Liver (tissue), 9 donors: Measurements from ENCODE around the gene TTC9C. TPM values are rescaled to one million over a fixed set of nuclear protein-coding genes. Genes with fewer than 3 reads are reported as not detected.

ENCODE experiments used
- DNase-seq: peaks from one replicate; pipeline ENCODE4 v3.0.0-alpha.2; 2017; ENCODE audit warnings: low spot score
- H3K27ac ChIP-seq, 2 donors: one replicate each; pipeline ENCODE4 v1.7.0; 2013; ENCODE audit warnings: inconsistent platforms in 2 of 2, low read length in 2 of 2, control low read depth in 1 of 2, low read depth in 1 of 2, mild to moderate bottlenecking in 1 of 2
- H3K27me3 ChIP-seq, 4 donors: one replicate each; pipeline versions ENCODE4 v1.6.1 to v1.7.0; 2013; ENCODE audit warnings: low read length in 3 of 4, inconsistent platforms in 1 of 4, mild to moderate bottlenecking in 1 of 4, moderate library complexity in 1 of 4; ENCODE audit not compliant: control insufficient read depth in 4 of 4, insufficient read depth in 4 of 4
- H3K36me3 ChIP-seq, 4 donors: one replicate each; pipeline versions ENCODE4 v1.6.1 to v1.7.0; 2013; ENCODE audit warnings: low read length in 3 of 4, mild to moderate bottlenecking in 3 of 4, low read depth in 1 of 4, moderate library complexity in 1 of 4; ENCODE audit not compliant: control insufficient read depth in 4 of 4, insufficient read depth in 3 of 4
- H3K4me1 ChIP-seq, 4 donors: one replicate each; pipeline versions ENCODE4 v1.6.1 to v1.7.0; 2013; ENCODE audit warnings: low read length in 3 of 4, mild to moderate bottlenecking in 3 of 4, moderate library complexity in 1 of 4; ENCODE audit not compliant: control insufficient read depth in 4 of 4, insufficient read depth in 4 of 4
- H3K4me3 ChIP-seq, 3 donors: one replicate each; pipeline versions ENCODE4 v1.6.1 to v1.7.0; 2013; ENCODE audit warnings: low read length in 3 of 3, control low read depth in 1 of 3, low read depth in 1 of 3, mild to moderate bottlenecking in 1 of 3
- H3K9ac ChIP-seq, 2 donors: one replicate each; pipeline ENCODE4 v1.7.0; 2013; ENCODE audit warnings: low read length in 2 of 2, mild to moderate bottlenecking in 2 of 2, moderate library complexity in 2 of 2, control low read depth in 1 of 2, low read depth in 1 of 2
- H3K9me3 ChIP-seq, 4 donors: one replicate each; pipeline versions ENCODE4 v1.6.1 to v1.7.0; 2013; ENCODE audit warnings: low read length in 3 of 4; ENCODE audit not compliant: control insufficient read depth in 4 of 4
- EGR1 ChIP-seq, 2 donors: IDR thresholded peaks; 2 replicates each; pipeline ENCODE4 v1.6.1; 2016 to 2018; ENCODE audit warnings: antibody characterized with exemption in 2 of 2, low read depth in 2 of 2
- FOXA1 ChIP-seq: IDR thresholded peaks from 2 replicates; pipeline ENCODE4 v1.6.1; 2016; ENCODE audit warnings: antibody characterized with exemption
- FOXA2 ChIP-seq: IDR thresholded peaks from 2 replicates; pipeline ENCODE4 v1.6.1; 2016; ENCODE audit warnings: antibody characterized with exemption
- GABPA ChIP-seq, 2 donors: IDR thresholded peaks in 1 of 2; conservative IDR thresholded peaks in 1 of 2; 2 replicates each; pipeline ENCODE4 v1.6.1; 2016; ENCODE audit warnings: antibody characterized with exemption in 2 of 2, mild to moderate bottlenecking in 1 of 2, moderate library complexity in 1 of 2
- HNF4A ChIP-seq, 2 donors: conservative IDR thresholded peaks; 2 replicates each; pipeline ENCODE4 v1.6.1; 2016; ENCODE audit warnings: antibody characterized with exemption in 2 of 2, mild to moderate bottlenecking in 2 of 2
- HNF4G ChIP-seq: IDR thresholded peaks from 2 replicates; pipeline ENCODE4 v1.6.1; 2016; ENCODE audit warnings: antibody characterized with exemption
- JUND ChIP-seq, 2 donors: IDR thresholded peaks; 2 replicates each; pipeline ENCODE4 v1.6.1; 2016; ENCODE audit warnings: antibody characterized with exemption in 2 of 2
- NR2F2 ChIP-seq: IDR thresholded peaks from 2 replicates; pipeline ENCODE4 v1.6.1; 2016; ENCODE audit warnings: antibody characterized with exemption
- RAD21 ChIP-seq, 2 donors: IDR thresholded peaks; 2 replicates each; pipeline ENCODE4 v1.6.1; 2016; ENCODE audit warnings: antibody characterized with exemption in 2 of 2, mild to moderate bottlenecking in 2 of 2
- RXRA ChIP-seq, 2 donors: IDR thresholded peaks; 2 replicates each; pipeline ENCODE4 v1.6.1; 2017 to 2018; ENCODE audit warnings: antibody characterized with exemption in 2 of 2, mild to moderate bottlenecking in 1 of 2
- SP1 ChIP-seq: IDR thresholded peaks from 2 replicates; pipeline ENCODE4 v1.6.1; 2018; ENCODE audit warnings: antibody characterized with exemption, mild to moderate bottlenecking
- TAF1 ChIP-seq: conservative IDR thresholded peaks from 2 replicates; pipeline ENCODE4 v1.6.1; 2016; ENCODE audit warnings: antibody characterized with exemption, mild to moderate bottlenecking
- YY1 ChIP-seq: IDR thresholded peaks from 2 replicates; pipeline ENCODE4 v1.6.1; 2016; ENCODE audit warnings: antibody characterized with exemption, mild to moderate bottlenecking
- WGBS: extraction: QIAGEN DNeasy Blood & Tissue Kit; methylation state at CpG from one replicate; pipeline ENCODE4 v1.1.7; 2013; 5-methylcytosine and 5-hydroxymethylcytosine counted together
- polyA plus RNA-seq, 2 donors: library from polyadenylated mRNA; stranded (reverse) in 1 of 2; unstranded in 1 of 2; fragments of 200-250 nt in 1 of 2; fragments of >200 nt in 1 of 2; fragmentation: Nextera tagmentation in 1 of 2; extraction: Ambion mirVana in 1 of 2; gene quantifications; one replicate each; pipeline versions ENCODE4 v1.2.1 to v1.2.3, GENCODE V29; 2013 to 2015
- total RNA-seq, 2 donors: library from RNA; depleted of rRNA; stranded (reverse); fragments of >200 nt; gene quantifications; one replicate each; pipeline ENCODE4 v1.2.3, GENCODE V29; 2014
- TF ChIP-seq, protein P1 (sequence below): IDR thresholded peaks from 2 replicates; pipeline ENCODE4 v1.6.1; 2016; ENCODE audit warnings: antibody characterized with exemption
- TF ChIP-seq, protein P2 (sequence below): fragments of 150-350 bp; IDR thresholded peaks from 2 replicates; pipeline ENCODE4 v1.5.1; 2017; ENCODE audit warnings: improper control_type of control experiment, low read depth, low read length; ENCODE audit not compliant: missing input control
- TF ChIP-seq, protein P3 (sequence below): IDR thresholded peaks from 2 replicates; pipeline ENCODE4 v1.6.1; 2016; ENCODE audit warnings: antibody characterized with exemption
- TF ChIP-seq, protein P4 (sequence below): IDR thresholded peaks from 2 replicates; pipeline ENCODE4 v1.6.1; 2016; ENCODE audit warnings: antibody characterized with exemption
- donor health status: healthy.
- donor health status: healthy.
- donor health status: healthy.
- donor health status: healthy.
- donor health status: healthy.

Gene TTC9C, protein sequence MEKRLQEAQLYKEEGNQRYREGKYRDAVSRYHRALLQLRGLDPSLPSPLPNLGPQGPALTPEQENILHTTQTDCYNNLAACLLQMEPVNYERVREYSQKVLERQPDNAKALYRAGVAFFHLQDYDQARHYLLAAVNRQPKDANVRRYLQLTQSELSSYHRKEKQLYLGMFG
- total RNA-seq, result 10 to 100 TPM; 12.0 to 16.1 TPM
- 10 to 100 TPM in 1 of 2 donors, 1 to 10 TPM in 1; 10.0 to 14.0 TPM for polyA plus RNA-seq

DNA sequence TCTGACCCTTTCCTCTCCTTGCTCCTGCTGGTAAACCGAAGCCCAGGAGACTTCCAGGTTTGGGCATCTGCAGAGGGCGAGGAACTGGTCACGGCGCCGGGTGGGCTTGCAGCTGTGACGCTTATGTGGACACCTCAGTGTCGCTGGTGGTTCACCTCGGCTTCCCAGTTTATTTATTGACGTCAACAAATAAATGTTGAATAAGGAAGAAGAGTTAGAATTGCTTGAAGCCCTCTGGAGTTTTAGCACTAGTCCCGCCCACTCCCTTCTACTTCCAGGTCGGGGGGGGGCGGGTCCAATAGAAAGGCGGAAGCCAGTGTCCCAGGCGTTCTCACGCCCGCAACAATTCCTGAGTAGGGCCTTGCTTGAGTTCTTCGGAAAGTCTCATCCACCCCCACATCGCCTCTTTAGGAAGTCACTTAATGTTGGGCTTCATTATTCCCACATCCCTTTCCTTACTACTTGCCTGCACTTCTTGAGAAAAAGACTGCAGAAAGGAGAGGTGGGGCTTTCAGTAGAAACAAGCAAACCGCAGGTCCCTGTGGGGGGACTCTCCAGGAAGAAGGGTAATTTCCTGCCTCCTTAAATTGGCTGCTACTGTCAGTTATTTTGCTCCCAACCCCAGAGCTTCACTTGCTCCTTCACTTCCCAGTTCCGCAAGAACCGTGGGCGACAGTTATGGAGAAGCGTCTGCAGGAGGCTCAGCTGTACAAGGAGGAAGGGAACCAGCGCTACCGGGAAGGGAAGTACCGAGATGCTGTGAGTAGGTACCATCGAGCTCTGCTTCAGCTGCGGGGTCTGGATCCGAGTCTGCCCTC lies at the start of gene TTC9C:
Gene TTC9C (plus strand): TSS at position 316 of the 818 bp plus-strand sequence. CDS start 363 bp downstream, at position 679.
- no peaks in the 10 kb centered on the region for H3K9me3 ChIP-seq
- no peaks in the 10 kb centered on the region for H3K27me3 ChIP-seq
- TF ChIP-seq GABPA (IDR thresholded peaks at IDR 0.05 in 1 of 2, conservative IDR thresholded peaks at IDR 0.05 in 1 of 2) (peak; percentile 81 to 91), RAD21 (IDR thresholded peaks at IDR 0.05) (peak in 1 of 2 donors; percentile 23), NR2F2 (no peak), TAF1 (peak; percentile 36), EGR1 (IDR thresholded peaks at IDR 0.05; ENCODE audit: low read depth in 2 of 2) (peak in 1 of 2 donors; percentile 10)
- TF ChIP-seq, protein P1, sequence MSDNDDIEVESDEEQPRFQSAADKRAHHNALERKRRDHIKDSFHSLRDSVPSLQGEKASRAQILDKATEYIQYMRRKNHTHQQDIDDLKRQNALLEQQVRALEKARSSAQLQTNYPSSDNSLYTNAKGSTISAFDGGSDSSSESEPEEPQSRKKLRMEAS, result no peak
- TF ChIP-seq, protein P2, sequence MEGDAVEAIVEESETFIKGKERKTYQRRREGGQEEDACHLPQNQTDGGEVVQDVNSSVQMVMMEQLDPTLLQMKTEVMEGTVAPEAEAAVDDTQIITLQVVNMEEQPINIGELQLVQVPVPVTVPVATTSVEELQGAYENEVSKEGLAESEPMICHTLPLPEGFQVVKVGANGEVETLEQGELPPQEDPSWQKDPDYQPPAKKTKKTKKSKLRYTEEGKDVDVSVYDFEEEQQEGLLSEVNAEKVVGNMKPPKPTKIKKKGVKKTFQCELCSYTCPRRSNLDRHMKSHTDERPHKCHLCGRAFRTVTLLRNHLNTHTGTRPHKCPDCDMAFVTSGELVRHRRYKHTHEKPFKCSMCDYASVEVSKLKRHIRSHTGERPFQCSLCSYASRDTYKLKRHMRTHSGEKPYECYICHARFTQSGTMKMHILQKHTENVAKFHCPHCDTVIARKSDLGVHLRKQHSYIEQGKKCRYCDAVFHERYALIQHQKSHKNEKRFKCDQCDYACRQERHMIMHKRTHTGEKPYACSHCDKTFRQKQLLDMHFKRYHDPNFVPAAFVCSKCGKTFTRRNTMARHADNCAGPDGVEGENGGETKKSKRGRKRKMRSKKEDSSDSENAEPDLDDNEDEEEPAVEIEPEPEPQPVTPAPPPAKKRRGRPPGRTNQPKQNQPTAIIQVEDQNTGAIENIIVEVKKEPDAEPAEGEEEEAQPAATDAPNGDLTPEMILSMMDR, result no peak
- peak within 1 kb of the TSS; percentile 87 to 94 for H3K9ac ChIP-seq
- under 1% methylated on average over 29 of the region's 29 CpGs for whole genome bisulfite sequencing
- H3K36me3 ChIP-seq, result peaks cover 7 to 11% (median 7%) of the 10 kb centered on the region in 4 donors
- peaks cover 2 to 40% (median 25%) of the 10 kb centered on the region in 4 donors for H3K4me1 ChIP-seq
- DNase-seq, result peak; percentile 84
- H3K4me3 ChIP-seq, result peak within 1 kb of the TSS; percentile 87 to 100 (median 96)
- H3K27ac ChIP-seq, result peak within 1 kb of the TSS; percentile 97

DNA sequence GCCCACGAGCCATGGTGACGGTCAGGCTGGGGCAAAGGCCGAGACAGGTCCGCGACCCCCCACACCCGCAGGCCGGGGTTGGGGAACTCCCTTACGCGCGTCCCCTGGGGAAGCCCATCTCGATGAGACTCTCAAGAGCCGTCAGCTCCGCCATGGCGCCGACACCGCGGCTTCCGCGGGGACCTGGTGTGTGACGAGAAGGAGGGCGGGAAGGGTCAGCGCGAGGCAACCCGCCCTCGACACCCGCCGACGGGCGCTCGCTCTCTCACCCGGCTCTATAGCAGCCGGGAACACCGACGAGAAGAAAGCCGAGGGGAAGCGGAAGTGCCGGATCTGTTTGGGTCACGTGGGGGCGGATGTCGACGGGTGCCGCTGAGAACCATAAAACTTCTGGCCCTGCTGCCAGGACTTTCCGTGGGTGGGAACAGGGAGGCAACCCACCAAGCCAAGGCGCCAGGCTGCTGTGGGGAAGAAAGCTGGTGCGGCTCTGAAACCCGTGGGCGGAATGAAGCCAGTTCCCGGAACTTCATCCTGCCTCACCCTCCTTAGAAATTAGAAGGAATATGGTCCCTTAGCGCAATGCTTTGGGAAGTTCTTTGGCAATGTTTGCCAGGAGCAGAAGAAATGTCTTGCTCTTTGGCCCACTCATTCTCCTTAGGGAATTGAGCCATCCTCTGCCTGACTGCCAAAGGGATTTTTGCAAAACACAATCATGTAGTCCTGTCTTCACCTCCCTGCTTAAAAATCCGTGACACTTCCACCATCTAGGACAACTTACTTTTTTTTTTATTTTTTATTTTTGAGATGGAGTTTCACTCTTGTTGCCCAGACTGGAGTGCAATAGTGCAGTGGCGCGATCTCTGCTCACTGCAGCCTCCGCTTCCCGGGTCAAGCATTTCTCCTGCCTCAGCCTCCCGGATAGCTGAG lies 49.3 kb upstream of the TTC9C start, which contains the start of gene UBXN1:
Gene UBXN1 (minus strand): TSS at position 304 of the 927 bp plus-strand sequence. CDS start 150 bp downstream, at position 154.
- peaks cover 0 to 5% (median 2%) of the 10 kb centered on the region in 4 donors for H3K36me3 ChIP-seq
- H3K4me3 ChIP-seq, result peak within 1 kb of the TSS; percentile 87 to 96 (median 90)
- peaks cover 0 to 36% (median 30%) of the 10 kb centered on the region in 4 donors for H3K4me1 ChIP-seq
- peak within 1 kb of the TSS; percentile 53 to 91 for H3K9ac ChIP-seq
- DNase-seq, result peak; percentile 87
- WGBS, result 8% methylated on average over 55 of the region's 55 CpGs
- peak within 1 kb of the TSS; percentile 64 to 81 for H3K27ac ChIP-seq
- no peaks in the 10 kb centered on the region for H3K27me3 ChIP-seq
- H3K9me3 ChIP-seq, result no peaks in the 10 kb centered on the region
- TF ChIP-seq HNF4A (conservative IDR thresholded peaks at IDR 0.05), result peak in 1 of 2 donors; percentile 4
- TF ChIP-seq GABPA (IDR thresholded peaks at IDR 0.05 in 1 of 2, conservative IDR thresholded peaks at IDR 0.05 in 1 of 2), result peak; percentile 75 to 97
- TF ChIP-seq FOXA2, result no peak
- TF ChIP-seq, protein P2, result no peak
- TF ChIP-seq RAD21 (IDR thresholded peaks at IDR 0.05), result peak; percentile 29 to 50
- TF ChIP-seq TAF1, result no peak
- TF ChIP-seq SP1, result peak; percentile 65
- TF ChIP-seq, protein P1, result peak; percentile 79
- TF ChIP-seq EGR1 (IDR thresholded peaks at IDR 0.05; ENCODE audit: low read depth in 2 of 2), result peak; percentile 68 to 87
- peak; percentile 87 for TF ChIP-seq YY1
- TF ChIP-seq, protein P3, sequence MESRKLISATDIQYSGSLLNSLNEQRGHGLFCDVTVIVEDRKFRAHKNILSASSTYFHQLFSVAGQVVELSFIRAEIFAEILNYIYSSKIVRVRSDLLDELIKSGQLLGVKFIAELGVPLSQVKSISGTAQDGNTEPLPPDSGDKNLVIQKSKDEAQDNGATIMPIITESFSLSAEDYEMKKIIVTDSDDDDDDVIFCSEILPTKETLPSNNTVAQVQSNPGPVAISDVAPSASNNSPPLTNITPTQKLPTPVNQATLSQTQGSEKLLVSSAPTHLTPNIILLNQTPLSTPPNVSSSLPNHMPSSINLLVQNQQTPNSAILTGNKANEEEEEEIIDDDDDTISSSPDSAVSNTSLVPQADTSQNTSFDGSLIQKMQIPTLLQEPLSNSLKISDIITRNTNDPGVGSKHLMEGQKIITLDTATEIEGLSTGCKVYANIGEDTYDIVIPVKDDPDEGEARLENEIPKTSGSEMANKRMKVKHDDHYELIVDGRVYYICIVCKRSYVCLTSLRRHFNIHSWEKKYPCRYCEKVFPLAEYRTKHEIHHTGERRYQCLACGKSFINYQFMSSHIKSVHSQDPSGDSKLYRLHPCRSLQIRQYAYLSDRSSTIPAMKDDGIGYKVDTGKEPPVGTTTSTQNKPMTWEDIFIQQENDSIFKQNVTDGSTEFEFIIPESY, result peak; percentile 94
- TF ChIP-seq NR2F2, result peak; percentile 14
- TF ChIP-seq JUND (IDR thresholded peaks at IDR 0.05), result no peak
- TF ChIP-seq FOXA1, result no peak
- peak; percentile 49 to 64 for TF ChIP-seq RXRA (IDR thresholded peaks at IDR 0.05)
- TF ChIP-seq, protein P4, sequence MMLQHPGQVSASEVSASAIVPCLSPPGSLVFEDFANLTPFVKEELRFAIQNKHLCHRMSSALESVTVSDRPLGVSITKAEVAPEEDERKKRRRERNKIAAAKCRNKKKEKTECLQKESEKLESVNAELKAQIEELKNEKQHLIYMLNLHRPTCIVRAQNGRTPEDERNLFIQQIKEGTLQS, result no peak
- TF ChIP-seq HNF4G, result no peak
